SK-N-SH treated with all-trans-retinoic acid at 6 μM for 48 hours (cell line): ENCODE results near the gene ANO6.

ENCODE experiments used
- CREB5 ChIP-seq: fragments of 250-450 bp; sonication (Bioruptor Pico); IDR thresholded peaks from 2 replicates; pipeline ENCODE4 v1.5.1; 2020; ENCODE audit warnings: low read depth, mild to moderate bottlenecking, moderate library complexity
- CSDC2 ChIP-seq: fragments of 250-450 bp; sonication (Bioruptor Pico); IDR thresholded peaks from 2 replicates; pipeline ENCODE4 v1.5.0; 2020; ENCODE audit warnings: mild to moderate bottlenecking, moderate library complexity
- PATZ1 ChIP-seq: fragments of 250-450 bp; sonication (Bioruptor Pico); IDR thresholded peaks from 2 replicates; pipeline ENCODE4 v1.8.0; 2020; ENCODE audit warnings: mild to moderate bottlenecking, moderate library complexity, borderline replicate concordance
- POU6F1 ChIP-seq: fragments of 250-450 bp; sonication (Bioruptor Pico); IDR thresholded peaks from 2 replicates; pipeline ENCODE4 v1.8.0; 2021; ENCODE audit warnings: low read depth, mild to moderate bottlenecking, moderate library complexity, borderline replicate concordance
- RARB ChIP-seq: fragments of 250-450 bp; sonication (Bioruptor Pico); IDR thresholded peaks from 2 replicates; pipeline ENCODE4 v1.8.0; 2021; ENCODE audit warnings: mild to moderate bottlenecking, moderate library complexity
- ZFP3 ChIP-seq: fragments of 250-450 bp; sonication (Bioruptor Pico); IDR thresholded peaks from 2 replicates; pipeline ENCODE4 v1.5.0; 2020; ENCODE audit warnings: mild to moderate bottlenecking, moderate library complexity
- ZFP30 ChIP-seq: fragments of 450-650 bp; formaldehyde crosslinking; IDR thresholded peaks from 2 replicates; pipeline ENCODE4 v1.5.0; 2022; ENCODE audit warnings: mild to moderate bottlenecking, moderate library complexity
- ZNF565 ChIP-seq: fragments of 450-650 bp; formaldehyde crosslinking; conservative IDR thresholded peaks from 2 replicates; pipeline ENCODE4 v1.5.0; 2020; ENCODE audit warnings: low read depth, mild to moderate bottlenecking, moderate library complexity
- ZNF70 ChIP-seq: fragments of 450-650 bp; formaldehyde crosslinking; IDR thresholded peaks from 2 replicates; pipeline ENCODE4 v1.5.0; 2020; ENCODE audit warnings: mild to moderate bottlenecking, moderate library complexity

GRCh38 chr12:45342171-45342570 is 126.3 kb downstream of the ANO6 start:
- no peak for TF ChIP-seq POU6F1
- TF ChIP-seq RARB (CRISPR knock-in tag): no peak
- no peak for TF ChIP-seq PATZ1
- no peak for TF ChIP-seq ZNF565 (CRISPR knock-in tag)
- TF ChIP-seq CSDC2 (CRISPR knock-in tag): no peak
- TF ChIP-seq ZFP3 (CRISPR knock-in tag): no peak
- TF ChIP-seq ZFP30: no peak
- TF ChIP-seq ZNF70 (CRISPR knock-in tag): no peak
- TF ChIP-seq CREB5: no peak
